ENCODE data around the gene IRF2BPL.

IRF2BPL gene

DNA sequence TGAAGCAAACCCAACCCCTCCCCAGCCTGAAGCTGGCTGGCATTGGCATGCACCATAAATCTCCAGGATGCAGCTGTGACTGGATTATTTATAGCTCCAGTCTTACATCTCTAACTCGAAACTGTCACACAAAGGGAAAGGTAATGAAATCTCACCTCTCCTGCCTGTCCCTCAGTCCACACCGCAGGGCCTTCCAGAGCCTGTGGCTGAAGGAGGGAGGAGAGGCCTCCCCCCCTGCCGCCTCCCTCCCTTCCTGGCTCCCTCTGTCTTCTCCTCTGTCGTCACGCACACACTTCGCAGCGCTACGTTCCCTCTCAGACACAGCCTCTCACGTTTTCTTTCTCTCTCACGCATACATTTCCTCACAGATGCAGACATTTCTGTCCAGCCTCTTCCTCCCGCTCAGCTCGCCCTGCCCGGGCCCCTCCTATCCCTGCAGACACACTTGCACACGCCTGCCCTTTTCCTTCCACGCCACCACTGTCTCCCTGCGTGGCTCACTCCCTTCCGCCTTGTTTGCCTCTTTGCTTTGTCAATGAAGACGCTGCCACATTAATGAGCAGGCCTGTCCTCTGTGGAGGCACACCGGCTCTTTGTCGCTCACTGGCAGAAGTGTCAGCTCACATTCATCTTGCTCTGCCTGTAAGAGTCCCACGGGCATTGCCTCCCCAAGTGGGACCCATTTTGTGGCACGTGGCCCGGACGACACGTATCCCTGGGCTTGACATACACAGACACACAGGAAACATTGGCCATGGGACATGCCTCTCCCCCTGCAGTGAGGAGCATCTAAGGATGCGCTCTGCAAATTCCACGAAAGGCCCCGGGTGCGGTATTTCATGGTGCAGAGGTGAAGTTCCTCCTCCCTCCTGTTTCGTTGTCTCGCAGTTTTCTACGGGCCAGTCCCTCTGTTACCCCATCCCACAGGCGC, 27.9 kb downstream of the IRF2BPL start:
- H2AFZ ChIP-seq (ENCODE audit: low read depth, low read length) = no peak overlapping the region; the same call in 1 of the 2 replicates
- H3K9ac ChIP-seq (ENCODE audit: low read depth, low read length) = no peak overlapping the region
- H4K20me1 ChIP-seq (ENCODE audit: insufficient read depth, low read length) = no peaks in the 10 kb centered on the region
- no peaks in the 10 kb centered on the region for H3K4me1 ChIP-seq (ENCODE audit: insufficient read depth, low read length)
- TF ChIP-seq EZH2 (IDR thresholded peaks at IDR 0.05; ENCODE audit: borderline replicate concordance, low read depth, low read length, severe bottlenecking) = no peak
- H3K4me3 ChIP-seq (ENCODE audit: low read depth in 1 of 2, low read length in 2 of 2) = no peak overlapping the region
- H3K27me3 ChIP-seq (ENCODE audit: insufficient read depth, low read length, poor library complexity) = no peaks in the 10 kb centered on the region
- no peak overlapping the region for H3K27ac ChIP-seq (ENCODE audit: low read length)
- H3K9me3 ChIP-seq (ENCODE audit: insufficient read depth, low read length, severe bottlenecking) = no peaks in the 10 kb centered on the region
- no peaks in the 10 kb centered on the region for H3K79me2 ChIP-seq (ENCODE audit: insufficient read depth, low read length)
- DNase-seq = peak; percentile 36
- H3K36me3 ChIP-seq (ENCODE audit: insufficient read depth, low read length) = no peaks in the 10 kb centered on the region
- ATAC-seq (ENCODE audit: insufficient read depth, low read depth) = peak; percentile 52
- no peak overlapping the region for H3K4me2 ChIP-seq (ENCODE audit: insufficient read depth, low read length)

DNA sequence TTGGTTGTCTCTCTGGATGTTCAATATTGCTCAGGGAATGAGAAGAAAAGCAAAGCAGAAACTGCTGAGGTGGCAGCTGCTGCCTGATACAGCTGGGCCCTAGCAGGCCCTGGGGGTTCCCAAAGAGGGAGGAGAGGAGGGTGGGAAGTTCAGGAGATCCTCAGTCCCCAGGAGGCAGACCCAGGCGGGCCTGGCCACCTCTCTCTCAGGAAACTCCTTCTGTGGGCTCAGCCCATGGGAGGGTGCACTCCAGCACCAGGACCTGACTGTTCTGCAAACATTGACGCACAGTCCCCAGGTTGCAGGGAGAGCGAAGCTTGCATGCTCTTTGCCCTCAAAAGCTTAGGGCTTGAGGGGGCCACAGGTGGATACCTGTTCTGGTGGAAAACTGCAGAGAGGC, 29.6 kb downstream of the IRF2BPL start:
- H3K9ac ChIP-seq (ENCODE audit: low read depth, low read length) = no peak overlapping the region
- no peaks in the 10 kb centered on the region for H3K9me3 ChIP-seq (ENCODE audit: insufficient read depth, low read length, severe bottlenecking)
- no peak overlapping the region for H3K27ac ChIP-seq (ENCODE audit: low read length)
- H3K4me3 ChIP-seq (ENCODE audit: low read depth in 1 of 2, low read length in 2 of 2) = no peak overlapping the region
- no peak for ATAC-seq (ENCODE audit: insufficient read depth, low read depth)
- H3K79me2 ChIP-seq (ENCODE audit: insufficient read depth, low read length) = no peaks in the 10 kb centered on the region
- no peaks in the 10 kb centered on the region for H3K4me1 ChIP-seq (ENCODE audit: insufficient read depth, low read length)
- TF ChIP-seq, protein P1, sequence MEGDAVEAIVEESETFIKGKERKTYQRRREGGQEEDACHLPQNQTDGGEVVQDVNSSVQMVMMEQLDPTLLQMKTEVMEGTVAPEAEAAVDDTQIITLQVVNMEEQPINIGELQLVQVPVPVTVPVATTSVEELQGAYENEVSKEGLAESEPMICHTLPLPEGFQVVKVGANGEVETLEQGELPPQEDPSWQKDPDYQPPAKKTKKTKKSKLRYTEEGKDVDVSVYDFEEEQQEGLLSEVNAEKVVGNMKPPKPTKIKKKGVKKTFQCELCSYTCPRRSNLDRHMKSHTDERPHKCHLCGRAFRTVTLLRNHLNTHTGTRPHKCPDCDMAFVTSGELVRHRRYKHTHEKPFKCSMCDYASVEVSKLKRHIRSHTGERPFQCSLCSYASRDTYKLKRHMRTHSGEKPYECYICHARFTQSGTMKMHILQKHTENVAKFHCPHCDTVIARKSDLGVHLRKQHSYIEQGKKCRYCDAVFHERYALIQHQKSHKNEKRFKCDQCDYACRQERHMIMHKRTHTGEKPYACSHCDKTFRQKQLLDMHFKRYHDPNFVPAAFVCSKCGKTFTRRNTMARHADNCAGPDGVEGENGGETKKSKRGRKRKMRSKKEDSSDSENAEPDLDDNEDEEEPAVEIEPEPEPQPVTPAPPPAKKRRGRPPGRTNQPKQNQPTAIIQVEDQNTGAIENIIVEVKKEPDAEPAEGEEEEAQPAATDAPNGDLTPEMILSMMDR (IDR thresholded peaks at IDR 0.05; ENCODE audit: borderline replicate concordance, extremely low read depth, low read length, poor library complexity, severe bottlenecking) = no peak
- no peak for TF ChIP-seq EZH2 (IDR thresholded peaks at IDR 0.05; ENCODE audit: borderline replicate concordance, low read depth, low read length, severe bottlenecking)
- H3K4me2 ChIP-seq (ENCODE audit: insufficient read depth, low read length) = no peak overlapping the region
- H3K27me3 ChIP-seq (ENCODE audit: insufficient read depth, low read length, poor library complexity) = no peaks in the 10 kb centered on the region
- DNase-seq = no peak
- no peaks in the 10 kb centered on the region for H4K20me1 ChIP-seq (ENCODE audit: insufficient read depth, low read length)
- H3K36me3 ChIP-seq (ENCODE audit: insufficient read depth, low read length) = no peaks in the 10 kb centered on the region
- no peak overlapping the region for H2AFZ ChIP-seq (ENCODE audit: low read depth, low read length)

- H3K36me3 ChIP-seq (ENCODE audit: insufficient read depth, low read length) = no peaks in the 10 kb centered on the region
- DNase-seq (no peak), ATAC-seq (ENCODE audit: insufficient read depth, low read depth) (no peak)
- no peak overlapping the region for H2AFZ ChIP-seq (ENCODE audit: low read depth, low read length)
- no peak overlapping the region for H3K4me3 ChIP-seq (ENCODE audit: low read depth in 1 of 2, low read length in 2 of 2)
- no peaks in the 10 kb centered on the region for H3K9me3 ChIP-seq (ENCODE audit: insufficient read depth, low read length, severe bottlenecking)
- no peaks in the 10 kb centered on the region for H3K4me1 ChIP-seq (ENCODE audit: insufficient read depth, low read length)
- H3K9ac ChIP-seq (ENCODE audit: low read depth, low read length) = no peak overlapping the region
- H3K27me3 ChIP-seq (ENCODE audit: insufficient read depth, low read length, poor library complexity) = no peaks in the 10 kb centered on the region
- H3K4me2 ChIP-seq (ENCODE audit: insufficient read depth, low read length) = no peak overlapping the region
- H4K20me1 ChIP-seq (ENCODE audit: insufficient read depth, low read length) = no peaks in the 10 kb centered on the region
- H3K79me2 ChIP-seq (ENCODE audit: insufficient read depth, low read length) = no peaks in the 10 kb centered on the region
- H3K27ac ChIP-seq (ENCODE audit: low read length) = no peak overlapping the region
- no peak for TF ChIP-seq EZH2 (IDR thresholded peaks at IDR 0.05; ENCODE audit: borderline replicate concordance, low read depth, low read length, severe bottlenecking)
- TF ChIP-seq, protein P1 (IDR thresholded peaks at IDR 0.05; ENCODE audit: borderline replicate concordance, extremely low read depth, low read length, poor library complexity, severe bottlenecking) = no peak
These were observed 31.1 kb downstream of the IRF2BPL start for GRCh38 chr14:76997257-76997970.

Measured in DND-41 (cell line).